SK-N-SH treated with all-trans-retinoic acid at 6 μM for 48 hours (cell line): ENCODE measurements around the gene IFI27.

Source experiments
- ATAC-seq: fragments of 200-7000 bp; cut with Tn5 transposase; 3 replicates; pipeline ENCODE4 v1.9.1; 2020; ENCODE audit warnings: mild to moderate bottlenecking, moderate library complexity
- ARNTL ChIP-seq: fragments of 450-650 bp; formaldehyde crosslinking; IDR thresholded peaks from 2 replicates; pipeline ENCODE4 v1.5.0; 2020; ENCODE audit warnings: low read depth, mild to moderate bottlenecking, moderate library complexity, borderline replicate concordance
- BACH2 ChIP-seq: fragments of 250-450 bp; sonication (Bioruptor Pico); IDR thresholded peaks from 2 replicates; pipeline ENCODE4 v1.9.0; 2021; ENCODE audit warnings: mild to moderate bottlenecking, borderline replicate concordance
- CSDC2 ChIP-seq: fragments of 250-450 bp; sonication (Bioruptor Pico); IDR thresholded peaks from 2 replicates; pipeline ENCODE4 v1.5.0; 2020; ENCODE audit warnings: mild to moderate bottlenecking, moderate library complexity
- ESRRG ChIP-seq: fragments of 250-450 bp; sonication (Bioruptor Pico); IDR thresholded peaks from 2 replicates; pipeline ENCODE4 v1.6.1; 2021; ENCODE audit warnings: mild to moderate bottlenecking
- GLIS3 ChIP-seq: fragments of 250-450 bp; sonication (Bioruptor Pico); IDR thresholded peaks from 2 replicates; pipeline ENCODE4 v1.5.0; 2020; ENCODE audit warnings: mild to moderate bottlenecking, moderate library complexity
- ISL1 ChIP-seq: fragments of 250-450 bp; sonication (Bioruptor Pico); IDR thresholded peaks from 2 replicates; pipeline ENCODE4 v2.1.2; 2022; ENCODE audit warnings: mild to moderate bottlenecking, moderate library complexity
- OSR1 ChIP-seq: fragments of 250-450 bp; sonication (Bioruptor Pico); IDR thresholded peaks from 2 replicates; pipeline ENCODE4 v1.8.0; 2022; ENCODE audit warnings: moderate library complexity, mild to moderate bottlenecking, inconsistent platforms
- PPARA ChIP-seq: fragments of 250-450 bp; sonication (Bioruptor Pico); IDR thresholded peaks from 2 replicates; pipeline ENCODE4 v1.5.0; 2020; ENCODE audit warnings: mild to moderate bottlenecking, borderline replicate concordance
- RARB ChIP-seq: fragments of 250-450 bp; sonication (Bioruptor Pico); IDR thresholded peaks from 2 replicates; pipeline ENCODE4 v1.8.0; 2021; ENCODE audit warnings: mild to moderate bottlenecking, moderate library complexity
- SNAI2 ChIP-seq: fragments of 250-450 bp; sonication (Bioruptor Pico); IDR thresholded peaks from 2 replicates; pipeline ENCODE4 v1.5.0; 2020; ENCODE audit warnings: mild to moderate bottlenecking, moderate library complexity
- TCF4 ChIP-seq: fragments of 250-450 bp; sonication (Bioruptor Pico); IDR thresholded peaks from 2 replicates; pipeline ENCODE4 v1.8.0; 2021; ENCODE audit warnings: mild to moderate bottlenecking, moderate library complexity, borderline replicate concordance
- TOX ChIP-seq: fragments of 250-450 bp; sonication (Bioruptor Pico); IDR thresholded peaks from 2 replicates; pipeline ENCODE4 v1.8.0; 2021; ENCODE audit warnings: mild to moderate bottlenecking, moderate library complexity, borderline replicate concordance
- ZC3H10 ChIP-seq: fragments of 250-450 bp; sonication (Bioruptor Pico); IDR thresholded peaks from 2 replicates; pipeline ENCODE4 v1.5.1; 2021; ENCODE audit warnings: mild to moderate bottlenecking, moderate library complexity
- ZFP3 ChIP-seq: fragments of 250-450 bp; sonication (Bioruptor Pico); IDR thresholded peaks from 2 replicates; pipeline ENCODE4 v1.5.0; 2020; ENCODE audit warnings: mild to moderate bottlenecking, moderate library complexity
- ZFP30 ChIP-seq: fragments of 450-650 bp; formaldehyde crosslinking; IDR thresholded peaks from 2 replicates; pipeline ENCODE4 v1.5.0; 2022; ENCODE audit warnings: mild to moderate bottlenecking, moderate library complexity
- ZNF565 ChIP-seq: fragments of 450-650 bp; formaldehyde crosslinking; conservative IDR thresholded peaks from 2 replicates; pipeline ENCODE4 v1.5.0; 2020; ENCODE audit warnings: low read depth, mild to moderate bottlenecking, moderate library complexity
- ZNF70 ChIP-seq: fragments of 450-650 bp; formaldehyde crosslinking; IDR thresholded peaks from 2 replicates; pipeline ENCODE4 v1.5.0; 2020; ENCODE audit warnings: mild to moderate bottlenecking, moderate library complexity
- ZNF8 ChIP-seq: fragments of 450-650 bp; formaldehyde crosslinking; IDR thresholded peaks from 2 replicates; pipeline ENCODE4 v1.5.0; 2020; ENCODE audit warnings: mild to moderate bottlenecking, moderate library complexity
- TF ChIP-seq, protein P1 (sequence below): fragments of 250-450 bp; sonication (Bioruptor Pico); IDR thresholded peaks from 2 replicates; pipeline ENCODE4 v1.8.0; 2020; ENCODE audit warnings: mild to moderate bottlenecking, moderate library complexity, borderline replicate concordance
- TF ChIP-seq, protein P2 (sequence below): fragments of 250-450 bp; sonication (Bioruptor Pico); IDR thresholded peaks from 2 replicates; pipeline ENCODE4 v1.5.1; 2020; ENCODE audit warnings: low read depth, mild to moderate bottlenecking, moderate library complexity
- TF ChIP-seq, protein P3 (sequence below): fragments of 250-450 bp; sonication (Bioruptor Pico); IDR thresholded peaks from 2 replicates; pipeline ENCODE4 v1.8.0; 2021; ENCODE audit warnings: low read depth, mild to moderate bottlenecking, moderate library complexity, borderline replicate concordance
- TF ChIP-seq, protein P4 (sequence below): fragments of 250-450 bp; sonication (Bioruptor Pico); IDR thresholded peaks from 2 replicates; pipeline ENCODE4 v1.5.1; 2021; ENCODE audit warnings: mild to moderate bottlenecking, moderate library complexity
- TF ChIP-seq, protein P5 (sequence below): fragments of 250-450 bp; sonication (Bioruptor Pico); IDR thresholded peaks from 2 replicates; pipeline ENCODE4 v1.5.0; 2020; ENCODE audit warnings: mild to moderate bottlenecking, moderate library complexity

IFI27 gene

DNA sequence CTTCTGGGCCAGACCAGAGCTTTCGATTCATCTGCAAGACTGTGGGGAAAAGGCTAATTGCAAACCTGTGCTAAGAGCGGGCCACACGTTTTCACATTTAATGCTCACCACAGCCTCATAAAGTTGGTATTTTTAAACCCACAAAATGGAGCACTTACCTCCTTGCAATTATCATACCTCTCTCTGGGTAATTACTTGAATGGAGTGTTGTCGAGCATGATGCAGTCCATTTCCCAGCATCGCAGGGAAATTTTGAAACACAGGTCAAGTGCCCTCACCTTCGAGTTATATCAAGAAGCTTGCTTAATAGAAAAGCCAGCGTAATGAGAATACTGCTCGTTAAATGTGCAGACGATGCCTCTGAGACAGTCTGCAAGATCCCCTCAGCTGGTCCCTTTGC, 27.7 kb downstream of the IFI27 start:
- no peak for TF ChIP-seq TOX (CRISPR knock-in tag)
- no peak for ATAC-seq

DNA sequence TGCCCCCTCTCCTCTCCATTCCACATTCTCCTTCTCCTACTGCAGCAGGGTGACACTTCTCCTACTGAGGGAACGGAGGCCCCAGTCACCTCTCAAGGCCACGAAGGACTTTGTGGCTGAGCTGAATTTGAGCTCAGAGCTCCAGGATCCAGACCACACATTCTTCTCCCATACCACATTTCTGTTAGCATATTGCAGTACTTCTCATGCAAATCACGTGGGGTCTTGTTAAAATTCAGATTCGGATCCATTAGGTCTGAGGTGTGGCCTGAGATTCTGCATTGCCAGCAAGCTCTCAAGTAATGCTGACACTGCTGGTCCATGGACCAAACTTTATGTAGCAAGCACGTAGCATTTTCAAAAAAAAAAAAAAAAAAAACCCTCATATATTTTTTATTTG, 28.5 kb downstream of the IFI27 start:
- no peak for ATAC-seq
- TF ChIP-seq PPARA (CRISPR knock-in tag) (no peak), ZNF8 (CRISPR knock-in tag) (no peak), CSDC2 (CRISPR knock-in tag) (no peak), ARNTL (no peak), TOX (CRISPR knock-in tag) (no peak), ZNF70 (no peak), ESRRG (CRISPR knock-in tag) (no peak)
- TF ChIP-seq, protein P1, sequence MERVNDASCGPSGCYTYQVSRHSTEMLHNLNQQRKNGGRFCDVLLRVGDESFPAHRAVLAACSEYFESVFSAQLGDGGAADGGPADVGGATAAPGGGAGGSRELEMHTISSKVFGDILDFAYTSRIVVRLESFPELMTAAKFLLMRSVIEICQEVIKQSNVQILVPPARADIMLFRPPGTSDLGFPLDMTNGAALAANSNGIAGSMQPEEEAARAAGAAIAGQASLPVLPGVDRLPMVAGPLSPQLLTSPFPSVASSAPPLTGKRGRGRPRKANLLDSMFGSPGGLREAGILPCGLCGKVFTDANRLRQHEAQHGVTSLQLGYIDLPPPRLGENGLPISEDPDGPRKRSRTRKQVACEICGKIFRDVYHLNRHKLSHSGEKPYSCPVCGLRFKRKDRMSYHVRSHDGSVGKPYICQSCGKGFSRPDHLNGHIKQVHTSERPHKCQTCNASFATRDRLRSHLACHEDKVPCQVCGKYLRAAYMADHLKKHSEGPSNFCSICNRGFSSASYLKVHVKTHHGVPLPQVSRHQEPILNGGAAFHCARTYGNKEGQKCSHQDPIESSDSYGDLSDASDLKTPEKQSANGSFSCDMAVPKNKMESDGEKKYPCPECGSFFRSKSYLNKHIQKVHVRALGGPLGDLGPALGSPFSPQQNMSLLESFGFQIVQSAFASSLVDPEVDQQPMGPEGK (CRISPR knock-in tag): no peak
- TF ChIP-seq, protein P2, sequence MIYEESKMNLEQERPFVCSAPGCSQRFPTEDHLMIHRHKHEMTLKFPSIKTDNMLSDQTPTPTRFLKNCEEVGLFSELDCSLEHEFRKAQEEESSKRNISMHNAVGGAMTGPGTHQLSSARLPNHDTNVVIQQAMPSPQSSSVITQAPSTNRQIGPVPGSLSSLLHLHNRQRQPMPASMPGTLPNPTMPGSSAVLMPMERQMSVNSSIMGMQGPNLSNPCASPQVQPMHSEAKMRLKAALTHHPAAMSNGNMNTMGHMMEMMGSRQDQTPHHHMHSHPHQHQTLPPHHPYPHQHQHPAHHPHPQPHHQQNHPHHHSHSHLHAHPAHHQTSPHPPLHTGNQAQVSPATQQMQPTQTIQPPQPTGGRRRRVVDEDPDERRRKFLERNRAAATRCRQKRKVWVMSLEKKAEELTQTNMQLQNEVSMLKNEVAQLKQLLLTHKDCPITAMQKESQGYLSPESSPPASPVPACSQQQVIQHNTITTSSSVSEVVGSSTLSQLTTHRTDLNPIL (CRISPR knock-in tag): no peak

DNA sequence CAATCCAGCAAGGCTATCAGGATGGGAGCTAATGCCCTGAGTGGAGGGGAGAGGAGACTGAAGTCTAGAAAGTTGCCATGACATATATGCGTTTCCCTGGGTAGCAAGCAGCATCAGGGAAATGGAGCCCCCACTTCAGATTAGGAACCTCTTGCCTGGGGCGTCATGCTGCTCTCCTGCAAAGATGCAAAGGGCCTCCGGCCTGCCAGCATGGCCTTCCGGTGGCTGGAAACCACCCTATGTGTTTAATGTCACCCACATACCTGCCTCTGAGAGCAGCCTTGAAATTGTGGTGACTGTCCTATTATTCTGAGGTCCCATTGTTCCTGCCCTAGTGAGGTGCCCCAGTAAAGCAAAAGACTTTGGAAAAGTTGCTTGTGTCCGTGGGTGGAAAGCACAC, 28.9 kb downstream of the IFI27 start:
- TF ChIP-seq ZFP3 (CRISPR knock-in tag): no peak
- no peak for TF ChIP-seq ISL1 (CRISPR knock-in tag)
- TF ChIP-seq, protein P3, sequence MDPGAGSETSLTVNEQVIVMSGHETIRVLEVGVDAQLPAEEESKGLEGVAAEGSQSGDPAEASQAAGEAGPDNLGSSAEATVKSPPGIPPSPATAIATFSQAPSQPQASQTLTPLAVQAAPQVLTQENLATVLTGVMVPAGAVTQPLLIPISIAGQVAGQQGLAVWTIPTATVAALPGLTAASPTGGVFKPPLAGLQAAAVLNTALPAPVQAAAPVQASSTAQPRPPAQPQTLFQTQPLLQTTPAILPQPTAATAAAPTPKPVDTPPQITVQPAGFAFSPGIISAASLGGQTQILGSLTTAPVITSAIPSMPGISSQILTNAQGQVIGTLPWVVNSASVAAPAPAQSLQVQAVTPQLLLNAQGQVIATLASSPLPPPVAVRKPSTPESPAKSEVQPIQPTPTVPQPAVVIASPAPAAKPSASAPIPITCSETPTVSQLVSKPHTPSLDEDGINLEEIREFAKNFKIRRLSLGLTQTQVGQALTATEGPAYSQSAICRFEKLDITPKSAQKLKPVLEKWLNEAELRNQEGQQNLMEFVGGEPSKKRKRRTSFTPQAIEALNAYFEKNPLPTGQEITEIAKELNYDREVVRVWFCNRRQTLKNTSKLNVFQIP: no peak
- TF ChIP-seq TCF4 (CRISPR knock-in tag): no peak
- no peak for TF ChIP-seq ZFP30 (CRISPR knock-in tag)
- no peak for ATAC-seq

DNA sequence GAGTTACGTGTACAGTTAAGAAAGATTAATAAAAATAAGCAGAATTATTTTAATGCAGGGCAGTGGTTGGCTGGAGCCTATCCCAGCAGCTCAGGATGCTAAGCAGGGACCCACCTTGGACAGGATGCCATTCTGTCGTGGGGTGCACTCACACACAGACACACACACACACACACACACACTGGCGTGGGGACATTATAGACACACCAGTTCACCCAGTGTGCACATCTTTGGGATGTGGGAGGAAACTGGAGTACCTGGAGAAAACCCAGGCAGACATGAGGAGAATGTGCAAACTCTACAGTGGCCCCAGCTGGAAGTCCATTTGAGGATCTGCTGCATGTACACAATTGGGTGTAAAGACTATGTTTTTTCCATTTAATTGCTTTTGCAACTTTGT, 31.7 kb downstream of the IFI27 start:
- no peak for ATAC-seq
- TF ChIP-seq ZFP3 (CRISPR knock-in tag) (no peak), ZNF565 (no peak), CSDC2 (CRISPR knock-in tag) (no peak), ZNF8 (CRISPR knock-in tag) (no peak), ZNF70 (no peak), OSR1 (CRISPR knock-in tag) (no peak), PPARA (CRISPR knock-in tag) (no peak), ARNTL (no peak), RARB (CRISPR knock-in tag) (no peak), ZC3H10 (CRISPR knock-in tag) (no peak), TOX (CRISPR knock-in tag) (no peak), BACH2 (CRISPR knock-in tag) (no peak), ISL1 (CRISPR knock-in tag) (no peak), SNAI2 (CRISPR knock-in tag) (no peak), ESRRG (CRISPR knock-in tag) (no peak), GLIS3 (no peak)
- TF ChIP-seq, protein P4, sequence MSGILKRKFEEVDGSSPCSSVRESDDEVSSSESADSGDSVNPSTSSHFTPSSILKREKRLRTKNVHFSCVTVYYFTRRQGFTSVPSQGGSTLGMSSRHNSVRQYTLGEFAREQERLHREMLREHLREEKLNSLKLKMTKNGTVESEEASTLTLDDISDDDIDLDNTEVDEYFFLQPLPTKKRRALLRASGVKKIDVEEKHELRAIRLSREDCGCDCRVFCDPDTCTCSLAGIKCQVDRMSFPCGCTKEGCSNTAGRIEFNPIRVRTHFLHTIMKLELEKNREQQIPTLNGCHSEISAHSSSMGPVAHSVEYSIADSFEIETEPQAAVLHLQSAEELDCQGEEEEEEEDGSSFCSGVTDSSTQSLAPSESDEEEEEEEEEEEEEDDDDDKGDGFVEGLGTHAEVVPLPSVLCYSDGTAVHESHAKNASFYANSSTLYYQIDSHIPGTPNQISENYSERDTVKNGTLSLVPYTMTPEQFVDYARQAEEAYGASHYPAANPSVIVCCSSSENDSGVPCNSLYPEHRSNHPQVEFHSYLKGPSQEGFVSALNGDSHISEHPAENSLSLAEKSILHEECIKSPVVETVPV (CRISPR knock-in tag): no peak
- TF ChIP-seq, protein P5, sequence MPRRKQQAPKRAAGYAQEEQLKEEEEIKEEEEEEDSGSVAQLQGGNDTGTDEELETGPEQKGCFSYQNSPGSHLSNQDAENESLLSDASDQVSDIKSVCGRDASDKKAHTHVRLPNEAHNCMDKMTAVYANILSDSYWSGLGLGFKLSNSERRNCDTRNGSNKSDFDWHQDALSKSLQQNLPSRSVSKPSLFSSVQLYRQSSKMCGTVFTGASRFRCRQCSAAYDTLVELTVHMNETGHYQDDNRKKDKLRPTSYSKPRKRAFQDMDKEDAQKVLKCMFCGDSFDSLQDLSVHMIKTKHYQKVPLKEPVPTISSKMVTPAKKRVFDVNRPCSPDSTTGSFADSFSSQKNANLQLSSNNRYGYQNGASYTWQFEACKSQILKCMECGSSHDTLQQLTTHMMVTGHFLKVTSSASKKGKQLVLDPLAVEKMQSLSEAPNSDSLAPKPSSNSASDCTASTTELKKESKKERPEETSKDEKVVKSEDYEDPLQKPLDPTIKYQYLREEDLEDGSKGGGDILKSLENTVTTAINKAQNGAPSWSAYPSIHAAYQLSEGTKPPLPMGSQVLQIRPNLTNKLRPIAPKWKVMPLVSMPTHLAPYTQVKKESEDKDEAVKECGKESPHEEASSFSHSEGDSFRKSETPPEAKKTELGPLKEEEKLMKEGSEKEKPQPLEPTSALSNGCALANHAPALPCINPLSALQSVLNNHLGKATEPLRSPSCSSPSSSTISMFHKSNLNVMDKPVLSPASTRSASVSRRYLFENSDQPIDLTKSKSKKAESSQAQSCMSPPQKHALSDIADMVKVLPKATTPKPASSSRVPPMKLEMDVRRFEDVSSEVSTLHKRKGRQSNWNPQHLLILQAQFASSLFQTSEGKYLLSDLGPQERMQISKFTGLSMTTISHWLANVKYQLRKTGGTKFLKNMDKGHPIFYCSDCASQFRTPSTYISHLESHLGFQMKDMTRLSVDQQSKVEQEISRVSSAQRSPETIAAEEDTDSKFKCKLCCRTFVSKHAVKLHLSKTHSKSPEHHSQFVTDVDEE (CRISPR knock-in tag): no peak
- TF ChIP-seq, protein P1 (CRISPR knock-in tag): no peak
- TF ChIP-seq, protein P2 (CRISPR knock-in tag): no peak
